Measurements from ENCODE around the gene TUFM.
A peak's percentile ranks its signal among the peaks of the same experiment; 100 is the strongest.
"Not testable (repeated sequence)": the region's sequence is repeated elsewhere in the genome, so short reads cannot be mapped to it uniquely, and the experiment has no call there.

Gene TUFM

GRCh38 chr16:28875134-28876018 is 29.2 kb upstream of the TUFM start:
- DNase-seq (ENCODE audit: low spot score) = no peak

- DNase-seq (ENCODE audit: low spot score) = no peak
Measured at GRCh38 chr16:28874406-28874805, 28.3 kb upstream of the TUFM start.

- DNase-seq (ENCODE audit: low spot score) = peak; percentile 35
Measured at GRCh38 chr16:28873543-28874201, 27.5 kb upstream of the TUFM start.

- DNase-seq (ENCODE audit: low spot score) = no peak
Measured at GRCh38 chr16:28872952-28873351, 26.8 kb upstream of the TUFM start.

- no peak for DNase-seq (ENCODE audit: low spot score)
Measured at GRCh38 chr16:28869201-28869600, 23.1 kb upstream of the TUFM start.

GRCh38 chr16:28867646-28868045 is 21.5 kb upstream of the TUFM start:
- DNase-seq (ENCODE audit: low spot score) = not testable (repeated sequence)

- no peak for DNase-seq (ENCODE audit: low spot score)
Measured at GRCh38 chr16:28867241-28867640, 21.1 kb upstream of the TUFM start.

GRCh38 chr16:28866454-28866804 is 20.3 kb upstream of the TUFM start:
- no peak for DNase-seq (ENCODE audit: low spot score)

- DNase-seq (ENCODE audit: low spot score) = no peak
Measured at GRCh38 chr16:28865722-28866453, 19.7 kb upstream of the TUFM start.

GRCh38 chr16:28865001-28865688 is 19.0 kb upstream of the TUFM start:
- DNase-seq (ENCODE audit: low spot score) = no peak

GRCh38 chr16:28863929-28864793 is 18.0 kb upstream of the TUFM start:
- no peak for DNase-seq (ENCODE audit: low spot score)

- DNase-seq (ENCODE audit: low spot score) = no peak
Measured at GRCh38 chr16:28859326-28859725, 13.2 kb upstream of the TUFM start.

- no peak for DNase-seq (ENCODE audit: low spot score)
Measured at GRCh38 chr16:28858421-28858820, 12.3 kb upstream of the TUFM start.

- DNase-seq (ENCODE audit: low spot score) = no peak
Measured at GRCh38 chr16:28846933-28847273, 755 bp upstream of the TUFM start.

GRCh38 chr16:28845761-28846079 is 428 bp downstream of the TUFM start:
- DNase-seq (ENCODE audit: low spot score) = no peak

GRCh38 chr16:28845293-28845692 is 855 bp downstream of the TUFM start:
- DNase-seq (ENCODE audit: low spot score) = no peak

GRCh38 chr16:28844226-28844885 is 1.8 kb downstream of the TUFM start:
- no peak for DNase-seq (ENCODE audit: low spot score)

- no peak for DNase-seq (ENCODE audit: low spot score)
Measured at GRCh38 chr16:28843766-28844165, 2.4 kb downstream of the TUFM start.

GRCh38 chr16:28842696-28843095 is 3.5 kb downstream of the TUFM start:
- DNase-seq (ENCODE audit: low spot score) = no peak

GRCh38 chr16:28839899-28840298 is 6.2 kb downstream of the TUFM start:
- DNase-seq (ENCODE audit: low spot score) = no peak

GRCh38 chr16:28839004-28839639 is 7.0 kb downstream of the TUFM start:
- DNase-seq (ENCODE audit: low spot score) = no peak
